Mesothelial cell of epicardium (in vitro differentiated cells): ENCODE results near the gene COL8A2. TPM values are rescaled to one million over a fixed set of nuclear protein-coding genes. Genes with fewer than 3 reads are reported as not detected.

Experiments
- DNase-seq, 2 experiments: peaks; one replicate each; pipeline ENCODE4 v3.0.0; 2021; ENCODE audit warnings: low spot score in 2 of 2; ENCODE audit not compliant: unreplicated experiment in 2 of 2
- H3K27ac Mint-ChIP-seq: 2 replicates; pipeline ENCODE4 v1.8.0; 2021; ENCODE audit warnings: mixed read lengths
- H3K27me3 Mint-ChIP-seq: 2 replicates; pipeline ENCODE4 v1.8.0; 2021; ENCODE audit warnings: low read depth, mixed read lengths
- H3K36me3 Mint-ChIP-seq: 2 replicates; pipeline ENCODE4 v1.8.0; 2021; ENCODE audit warnings: mixed read lengths
- H3K4me1 Mint-ChIP-seq: 2 replicates; pipeline ENCODE4 v1.8.0; 2021; ENCODE audit warnings: mixed read lengths
- H3K4me3 Mint-ChIP-seq: 2 replicates; pipeline ENCODE4 v1.8.0; 2021; ENCODE audit warnings: mild to moderate bottlenecking, moderate library complexity, mixed read lengths
- H3K9me3 Mint-ChIP-seq: 2 replicates; pipeline ENCODE4 v1.8.0; 2021; ENCODE audit warnings: mixed read lengths
- total RNA-seq: library from RNA; stranded (reverse); gene quantifications from 3 replicates; pipeline ENCODE4 v1.2.1, GENCODE V29; 2021
- TF ChIP-seq, protein P1 (sequence below): fragments of 200-600 bp; sonication (generic); IDR thresholded peaks from one replicate; pipeline ENCODE4 v1.5.0; 2021; ENCODE audit warnings: antibody characterized with exemption; ENCODE audit not compliant: unreplicated experiment

Gene COL8A2
- total RNA-seq, 1 donor from 2014 or later, result 10.4 TPM

DNA sequence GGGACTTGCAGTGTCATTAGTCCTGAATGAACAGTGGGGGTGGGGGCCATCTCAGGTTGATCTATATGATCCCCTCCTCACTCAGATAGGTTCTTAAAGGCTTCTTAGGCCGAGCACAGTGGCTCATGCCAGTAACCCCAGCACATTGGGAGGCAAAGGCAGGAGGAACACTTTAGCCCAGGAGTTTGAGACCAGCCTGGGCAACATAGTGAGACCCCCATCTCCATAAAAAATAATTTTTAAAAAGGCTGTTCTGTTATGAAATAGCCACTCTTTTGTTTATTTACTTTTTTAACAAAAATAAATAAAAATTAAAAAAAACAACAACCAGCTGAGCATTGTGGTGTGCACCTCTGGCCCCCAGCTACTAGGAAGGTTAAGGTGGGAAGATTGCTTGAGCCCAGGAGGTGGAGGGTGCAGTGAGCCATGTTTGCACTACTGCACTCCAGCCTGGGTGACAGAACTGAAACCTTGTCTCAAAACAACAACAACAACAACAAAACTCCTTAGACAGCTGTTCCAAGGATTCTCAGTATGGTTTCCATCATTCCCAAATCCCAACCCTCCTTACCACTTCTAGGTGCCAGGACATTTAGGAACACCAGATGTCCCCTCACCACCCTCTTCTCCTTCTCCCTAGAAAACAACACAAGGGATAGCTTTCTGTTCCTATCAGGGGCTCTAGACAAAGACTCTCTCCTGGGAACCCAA, 26.3 kb upstream of the COL8A2 start:
- TF ChIP-seq, protein P1, sequence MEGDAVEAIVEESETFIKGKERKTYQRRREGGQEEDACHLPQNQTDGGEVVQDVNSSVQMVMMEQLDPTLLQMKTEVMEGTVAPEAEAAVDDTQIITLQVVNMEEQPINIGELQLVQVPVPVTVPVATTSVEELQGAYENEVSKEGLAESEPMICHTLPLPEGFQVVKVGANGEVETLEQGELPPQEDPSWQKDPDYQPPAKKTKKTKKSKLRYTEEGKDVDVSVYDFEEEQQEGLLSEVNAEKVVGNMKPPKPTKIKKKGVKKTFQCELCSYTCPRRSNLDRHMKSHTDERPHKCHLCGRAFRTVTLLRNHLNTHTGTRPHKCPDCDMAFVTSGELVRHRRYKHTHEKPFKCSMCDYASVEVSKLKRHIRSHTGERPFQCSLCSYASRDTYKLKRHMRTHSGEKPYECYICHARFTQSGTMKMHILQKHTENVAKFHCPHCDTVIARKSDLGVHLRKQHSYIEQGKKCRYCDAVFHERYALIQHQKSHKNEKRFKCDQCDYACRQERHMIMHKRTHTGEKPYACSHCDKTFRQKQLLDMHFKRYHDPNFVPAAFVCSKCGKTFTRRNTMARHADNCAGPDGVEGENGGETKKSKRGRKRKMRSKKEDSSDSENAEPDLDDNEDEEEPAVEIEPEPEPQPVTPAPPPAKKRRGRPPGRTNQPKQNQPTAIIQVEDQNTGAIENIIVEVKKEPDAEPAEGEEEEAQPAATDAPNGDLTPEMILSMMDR, result no peak
- H3K27ac Mint-ChIP-seq, result peak overlapping the region; percentile 96
- H3K36me3 Mint-ChIP-seq, result peaks cover 9% of the 10 kb centered on the region
- no peak overlapping the region for H3K4me3 Mint-ChIP-seq
- DNase-seq, result no peak
- no peaks in the 10 kb centered on the region for H3K27me3 Mint-ChIP-seq
- no peaks in the 10 kb centered on the region for H3K9me3 Mint-ChIP-seq
- H3K4me1 Mint-ChIP-seq, result peaks cover 48% of the 10 kb centered on the region

GRCh38 chr1:36150296-36151133, 25.5 kb upstream of the COL8A2 start:
- TF ChIP-seq, protein P1, result no peak
- peak overlapping the region; percentile 96 for H3K27ac Mint-ChIP-seq
- no peaks in the 10 kb centered on the region for H3K9me3 Mint-ChIP-seq
- peaks cover 9% of the 10 kb centered on the region for H3K36me3 Mint-ChIP-seq
- H3K27me3 Mint-ChIP-seq, result no peaks in the 10 kb centered on the region
- peak in 1 of 2 experiments; percentile 74 for DNase-seq
- H3K4me1 Mint-ChIP-seq, result peaks cover 48% of the 10 kb centered on the region
- H3K4me3 Mint-ChIP-seq, result no peak overlapping the region

- peak overlapping the region; percentile 99 for H3K4me3 Mint-ChIP-seq
- H3K27ac Mint-ChIP-seq, result peak overlapping the region; percentile 96
- no peaks in the 10 kb centered on the region for H3K27me3 Mint-ChIP-seq
- TF ChIP-seq, protein P1, result no peak
- H3K9me3 Mint-ChIP-seq, result no peaks in the 10 kb centered on the region
- peaks cover 9% of the 10 kb centered on the region for H3K36me3 Mint-ChIP-seq
- H3K4me1 Mint-ChIP-seq, result peaks cover 43% of the 10 kb centered on the region
- DNase-seq, result no peak
These were observed 24.9 kb upstream of the COL8A2 start for GRCh38 chr1:36149973-36150295.

DNA sequence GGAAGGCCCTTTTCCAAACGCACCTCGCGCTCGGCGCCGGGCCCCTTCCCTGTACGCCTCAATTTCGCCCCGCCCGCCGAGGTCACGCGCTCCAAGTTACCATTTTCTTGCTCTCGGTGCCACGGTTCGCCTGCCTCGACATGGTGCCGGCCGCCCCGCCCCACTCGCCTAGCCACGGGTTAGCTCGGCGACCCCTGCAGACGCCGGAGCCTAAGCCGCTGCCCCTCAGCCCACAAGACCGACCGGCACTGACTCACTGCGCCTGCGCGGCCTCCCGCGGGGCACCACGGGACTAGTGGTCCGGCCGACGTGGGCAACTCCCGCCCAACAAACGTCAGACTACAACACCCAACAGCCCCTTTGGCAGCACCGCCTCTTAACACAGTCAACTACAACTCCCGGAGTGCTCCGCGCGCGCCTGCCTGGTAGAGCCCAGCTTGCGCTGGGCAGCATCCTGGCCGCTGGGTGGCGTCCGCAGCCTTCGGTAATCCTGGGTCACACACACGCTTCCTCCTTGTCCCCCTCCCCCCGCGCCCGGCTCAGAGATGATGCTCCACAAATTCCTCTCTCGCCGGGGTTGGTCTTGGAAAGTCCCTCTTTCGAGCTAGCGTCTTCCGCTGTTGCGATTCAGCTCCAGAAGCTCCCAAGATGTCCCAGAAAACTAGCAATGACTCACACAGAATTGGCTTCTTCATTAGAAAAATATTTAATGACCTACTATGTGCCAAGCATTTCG, 24.4 kb upstream of the COL8A2 start, which contains the start of gene TRAPPC3:
Gene TRAPPC3, minus strand, starts transcription at position 250 of the 736 bp plus-strand sequence. Its CDS starts 108 bp downstream, at position 142.
- H3K4me3 Mint-ChIP-seq, result peak within 1 kb of the TSS; percentile 99
- no peaks in the 10 kb centered on the region for H3K27me3 Mint-ChIP-seq
- H3K4me1 Mint-ChIP-seq, result peaks cover 37% of the 10 kb centered on the region

GRCh38 chr1:36148821-36149236, 23.8 kb upstream of the COL8A2 start:
- DNase-seq, result no peak
- Mint-ChIP-seq H3K27ac (peak overlapping the region; percentile 96), H3K36me3 (peaks cover 9% of the 10 kb centered on the region), H3K9me3 (no peaks in the 10 kb centered on the region), H3K27me3 (no peaks in the 10 kb centered on the region), H3K4me3 (peak overlapping the region; percentile 99), H3K4me1 (peaks cover 37% of the 10 kb centered on the region)
- TF ChIP-seq, protein P1, result no peak

More for the DNA sequence above, 24.4 kb upstream of the COL8A2 start, which contains the start of gene TRAPPC3:
- DNase-seq, result peak; percentile 99
- Mint-ChIP-seq H3K27ac (peak within 1 kb of the TSS; percentile 96), H3K9me3 (no peaks in the 10 kb centered on the region), H3K36me3 (peaks cover 9% of the 10 kb centered on the region)
- TF ChIP-seq, protein P1, result peak; percentile 82
